Heart left ventricle (tissue), 16 donors: ENCODE results near the gene ZNF423. TPM values are rescaled to one million over a fixed set of nuclear protein-coding genes. Genes with fewer than 3 reads are reported as not detected.

Experiments used
- ATAC-seq, 4 donors: fragments of 200-7000 bp; cut with Tn5 transposase; one replicate each; pipeline ENCODE4 v1.9.1; 2020 to 2022; ENCODE audit warnings: moderate library complexity in 4 of 4, mild to moderate bottlenecking in 3 of 4, moderate number of reproducible peaks in 1 of 4
- DNase-seq, 5 donors: peaks; one replicate each; pipeline ENCODE4 v3.0.0-alpha.2; 2020
- H3K27ac ChIP-seq, 12 donors: fragments of 200-600 bp; sonication (generic) in 4 of 12; one replicate each; pipeline versions ENCODE4 v1.5.0 to v1.8.0; 2016 to 2022; ENCODE audit warnings: mild to moderate bottlenecking in 2 of 12
- H3K27me3 ChIP-seq, 9 donors: fragments of 200-600 bp; sonication (generic) in 2 of 9; one replicate each; pipeline versions ENCODE4 v1.5.1 to v1.8.0; 2016 to 2022; ENCODE audit warnings: mild to moderate bottlenecking in 3 of 9
- H3K36me3 ChIP-seq, 9 donors: fragments of 200-600 bp; sonication (generic) in 2 of 9; one replicate each; pipeline versions ENCODE4 v1.5.0 to v1.8.0; 2018 to 2022; ENCODE audit warnings: mild to moderate bottlenecking in 2 of 9
- H3K4me1 ChIP-seq, 12 donors: fragments of 200-600 bp; sonication (generic) in 4 of 12; one replicate each; pipeline versions ENCODE4 v1.5.0 to v1.8.0; 2016 to 2022; ENCODE audit warnings: mild to moderate bottlenecking in 3 of 12
- H3K4me3 ChIP-seq, 12 donors: fragments of 200-600 bp; sonication (generic) in 4 of 12; one replicate each; pipeline versions ENCODE4 v1.5.0 to v1.8.0; 2017 to 2022; ENCODE audit warnings: mild to moderate bottlenecking in 9 of 12, moderate library complexity in 4 of 12
- H3K9me3 ChIP-seq, 12 donors: fragments of 200-600 bp; sonication (generic) in 4 of 12; one replicate each; pipeline versions ENCODE4 v1.5.0 to v1.8.0; 2016 to 2022; ENCODE audit warnings: mild to moderate bottlenecking in 1 of 12
- POLR2A ChIP-seq, 2 donors: fragments of 450-650 bp; IDR thresholded peaks; one replicate each; pipeline ENCODE4 v1.6.1; 2017; ENCODE audit warnings: antibody characterized with exemption in 2 of 2, mild to moderate bottlenecking in 2 of 2, moderate library complexity in 2 of 2
- WGBS, 4 donors: extraction: QIAGEN DNeasy Blood & Tissue Kit in 2 of 4; methylation state at CpG; one replicate each; pipeline versions ENCODE4 v1.1.5 to v1.1.7; 2013 to 2018; 5-methylcytosine and 5-hydroxymethylcytosine counted together
- intact Hi-C, 10 donors: fragments of 100-400 bp; cut with DNase I; formaldehyde crosslinking; loops; one replicate each; pipeline versions ENCODE4 v1.11.1 to v1.14.2; 2022
- polyA plus RNA-seq, 2 donors: library from polyadenylated mRNA; stranded (reverse); fragments of 200-250 nt; gene quantifications; one replicate each; pipeline ENCODE4 v1.2.3, GENCODE V29; 2013
- total RNA-seq, 9 donors: library from RNA; depleted of rRNA in 2 of 9; stranded (reverse); fragments of >200 nt in 2 of 9; fragmentation: NEBNext Ultra II Directional in 3 of 9; extraction: Animal tissue kit (Norgen Biotek cat#: 25700) in 3 of 9; gene quantifications; one replicate each; pipeline versions ENCODE4 v1.1.0 to v1.2.4, GENCODE V29; 2016 to 2023
- TF ChIP-seq, protein P1 (sequence below), 12 donors: fragments of 200-600 bp; sonication (generic) in 4 of 12; IDR thresholded peaks; one replicate each; pipeline versions ENCODE4 v1.5.0 to v1.8.0; 2018 to 2022; ENCODE audit warnings: antibody characterized with exemption in 12 of 12, mild to moderate bottlenecking in 5 of 12
- donor health status: ischemic (EF 13 %, LVEDD 7.1; RV severe dilation, severe dysfunction).
- donor health status: healthy with polysubstance abuse.
- donor health status: DM: no; HTN: yes; CAD: no.
- donor health status: DM: no; HTN: no; CAD: no.
- donor health status: ischemic (EF 25% LVEDD 6.9; RV normal size, moderate dysfunction).
- donor health status: ischemic (EF 25% LVEDD 5.7; RV mildly dilated, moderate dysfunction).
- donor health status: healthy.
- donor health status: DM: yes; HTN: yes; CAD: no.
- donor health status: ischemic (EF 35%, LVEDD 5.7; RV mildly dilated, moderate dysfunction).
- donor health status: nonischemic (EF 11% LVEDD 7.7; RV severe dilation, severe dysfunction).
- donor health status: DM: yes; HTN: yes; CAD: no.
- donor health status: PGD.
- donor health status: ischemic (EF 29% LVEDD 5.4; RV normal size, mild dysfunction).
- donor health status: nonischemic (EF 23%, LVEDD 6.1; RV moderate dilation, normal function).

The ZNF423 gene
- total and polyA plus RNA-seq, 11 donors: 1.8 to 10.4 (median 5.7) TPM

DNA sequence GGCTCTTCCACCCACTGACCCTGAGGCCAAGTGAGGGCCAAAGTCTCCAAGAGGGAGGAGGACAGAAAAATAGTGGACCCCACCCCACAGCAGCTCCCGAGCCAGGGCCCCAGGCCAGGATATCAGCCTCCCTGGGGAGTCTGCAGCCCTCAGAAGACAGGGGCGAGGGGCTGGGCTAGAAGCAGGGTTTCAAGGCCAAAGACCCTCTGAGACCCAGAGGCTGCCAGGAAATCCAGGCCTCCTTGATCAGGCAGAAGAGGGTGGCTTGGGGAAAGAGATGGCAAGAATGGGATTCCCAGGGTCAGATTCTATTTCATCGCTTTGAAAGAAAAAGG is 156.1 kb downstream of the ZNF423 start:
- ATAC-seq: peak in 1 of 4 donors; percentile 2
- peaks cover 0 to 3% (median 0%) of the 10 kb centered on the region in 9 donors for H3K27me3 ChIP-seq
- DNase-seq: peak in 1 of 5 donors; percentile 37
- H3K4me3 ChIP-seq: peak overlapping the region in 1 of 12 donors; percentile 1
- no peaks in the 10 kb centered on the region for H3K36me3 ChIP-seq
- WGBS, 4 donors: 48 to 64% (median 61%) methylated on average over 3 of the region's 3 CpGs
- intact Hi-C loops: loop anchor here in 3 of 10 donors (5.0 kb wide), 2 partner anchors 103 to 157 kb away; partner anchors contain the start of gene ZNF423 (in 3 of the 3)
- peak overlapping the region in 11 of 12 donors; percentile 50 to 87 (median 68) for H3K27ac ChIP-seq
- TF ChIP-seq POLR2A (IDR thresholded peaks at IDR 0.05): no peak
- TF ChIP-seq, protein P1, sequence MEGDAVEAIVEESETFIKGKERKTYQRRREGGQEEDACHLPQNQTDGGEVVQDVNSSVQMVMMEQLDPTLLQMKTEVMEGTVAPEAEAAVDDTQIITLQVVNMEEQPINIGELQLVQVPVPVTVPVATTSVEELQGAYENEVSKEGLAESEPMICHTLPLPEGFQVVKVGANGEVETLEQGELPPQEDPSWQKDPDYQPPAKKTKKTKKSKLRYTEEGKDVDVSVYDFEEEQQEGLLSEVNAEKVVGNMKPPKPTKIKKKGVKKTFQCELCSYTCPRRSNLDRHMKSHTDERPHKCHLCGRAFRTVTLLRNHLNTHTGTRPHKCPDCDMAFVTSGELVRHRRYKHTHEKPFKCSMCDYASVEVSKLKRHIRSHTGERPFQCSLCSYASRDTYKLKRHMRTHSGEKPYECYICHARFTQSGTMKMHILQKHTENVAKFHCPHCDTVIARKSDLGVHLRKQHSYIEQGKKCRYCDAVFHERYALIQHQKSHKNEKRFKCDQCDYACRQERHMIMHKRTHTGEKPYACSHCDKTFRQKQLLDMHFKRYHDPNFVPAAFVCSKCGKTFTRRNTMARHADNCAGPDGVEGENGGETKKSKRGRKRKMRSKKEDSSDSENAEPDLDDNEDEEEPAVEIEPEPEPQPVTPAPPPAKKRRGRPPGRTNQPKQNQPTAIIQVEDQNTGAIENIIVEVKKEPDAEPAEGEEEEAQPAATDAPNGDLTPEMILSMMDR (IDR thresholded peaks at IDR 0.05): no peak
- H3K9me3 ChIP-seq: peaks cover 0 to 5% (median 0%) of the 10 kb centered on the region in 12 donors
- peaks cover 0 to 55% (median 33%) of the 10 kb centered on the region in 12 donors for H3K4me1 ChIP-seq

DNA sequence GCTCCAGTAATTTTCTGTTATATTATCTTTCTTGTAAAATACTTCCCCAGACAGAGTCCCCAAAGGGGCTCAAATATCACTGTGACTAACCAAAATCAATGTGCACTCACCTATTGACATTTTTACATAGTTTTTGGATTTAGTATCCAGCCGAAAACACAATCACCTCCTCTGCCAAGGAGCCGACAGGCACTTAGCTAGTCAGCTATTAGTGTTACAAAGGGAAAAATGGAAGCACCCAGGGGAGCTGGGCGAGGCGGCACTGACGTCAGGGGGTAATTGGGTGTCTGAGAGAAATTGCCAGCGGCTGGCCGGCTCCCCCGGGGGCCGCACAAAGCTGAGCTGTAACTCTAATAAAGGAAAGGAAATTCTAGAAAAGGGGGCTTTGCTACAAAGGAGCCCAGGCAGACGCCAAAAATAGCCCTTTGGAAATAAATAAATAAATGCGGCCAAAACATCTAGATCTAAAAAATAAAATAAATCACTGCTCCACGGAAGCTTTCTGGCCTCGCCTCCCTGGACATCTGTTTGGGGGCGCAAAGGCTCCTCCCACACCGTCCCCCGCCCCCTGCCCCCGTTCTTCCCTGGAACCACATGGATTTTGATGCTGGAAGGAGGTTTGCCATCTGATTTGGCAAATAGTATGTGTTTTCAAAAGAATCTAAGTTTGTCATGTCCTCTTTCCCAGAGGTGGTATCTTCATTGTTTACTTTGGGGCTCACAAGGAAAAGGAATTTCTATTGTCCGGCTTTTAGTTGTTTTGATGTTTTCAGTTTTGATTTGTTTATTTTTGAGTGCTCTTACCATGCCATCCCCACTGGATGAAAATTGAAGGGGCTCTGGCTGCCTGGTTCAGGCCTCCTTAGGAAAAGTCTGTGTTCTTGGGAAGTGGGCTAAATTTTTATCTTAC is 156.7 kb downstream of the ZNF423 start:
- intact Hi-C loops: loop anchor here in 2 of 10 donors (5.0 kb wide), 2 partner anchors 102 to 158 kb away; partner anchors contain the start of gene ZNF423 (in 1 of the 2)
- ATAC-seq: peak in 2 of 4 donors; percentile 48 to 69
- H3K4me1 ChIP-seq: peaks cover 0 to 55% (median 33%) of the 10 kb centered on the region in 12 donors

DNA sequence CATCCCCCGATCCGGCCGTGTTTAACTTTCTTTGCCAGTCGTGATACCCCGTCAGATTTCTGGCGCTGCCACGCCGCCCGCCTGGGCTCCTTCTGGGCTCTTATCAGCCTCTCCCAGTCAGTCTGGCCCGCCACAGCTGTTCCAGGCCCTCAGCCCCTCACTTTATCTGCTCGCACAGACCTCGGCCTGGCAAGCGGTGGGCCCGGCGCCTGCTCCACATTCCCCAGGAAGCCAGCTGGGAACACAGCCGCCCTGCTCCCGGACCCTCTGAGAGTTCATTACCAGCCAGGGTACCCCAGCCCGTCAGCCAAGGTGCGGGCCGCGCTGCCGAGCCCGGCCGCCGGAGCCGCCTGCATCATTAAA is 157.5 kb downstream of the ZNF423 start:
- no peaks in the 10 kb centered on the region for H3K36me3 ChIP-seq
- no peak for TF ChIP-seq POLR2A (IDR thresholded peaks at IDR 0.05)
- TF ChIP-seq, protein P1 (IDR thresholded peaks at IDR 0.05): no peak
- WGBS, 4 donors: 38 to 59% (median 49%) methylated on average over 26 of the region's 26 CpGs
- ATAC-seq: peak in 3 of 4 donors; percentile 19 to 61 (median 41)
- peak overlapping the region in 8 of 12 donors; percentile 15 to 41 (median 24) for H3K4me3 ChIP-seq
- H3K4me1 ChIP-seq: peaks cover 0 to 55% (median 33%) of the 10 kb centered on the region in 12 donors
- intact Hi-C loops: loop anchor here in 2 of 10 donors (5.0 kb wide), 2 partner anchors 101 to 159 kb away; partner anchors contain the start of gene ZNF423 (in 1 of the 2)
- peak in 4 of 5 donors; percentile 44 to 74 (median 63) for DNase-seq
- peaks cover 0 to 3% (median 0%) of the 10 kb centered on the region in 9 donors for H3K27me3 ChIP-seq
- peak overlapping the region in 11 of 12 donors; percentile 4 to 87 (median 68) for H3K27ac ChIP-seq
- no peaks in the 10 kb centered on the region for H3K9me3 ChIP-seq

More for the DNA sequence above, 156.7 kb downstream of the ZNF423 start:
- 40 to 50% (median 41%) methylated on average over 18 of the region's 18 CpGs for WGBS, 4 donors
- H3K9me3 ChIP-seq: no peaks in the 10 kb centered on the region
- H3K27me3 ChIP-seq: peaks cover 0 to 3% (median 0%) of the 10 kb centered on the region in 9 donors
- no peaks in the 10 kb centered on the region for H3K36me3 ChIP-seq
- peak overlapping the region in 11 of 12 donors; percentile 50 to 87 (median 68) for H3K27ac ChIP-seq
- H3K4me3 ChIP-seq: peak overlapping the region in 8 of 12 donors; percentile 15 to 41 (median 24)
- TF ChIP-seq, protein P1 (IDR thresholded peaks at IDR 0.05): no peak
- no peak for TF ChIP-seq POLR2A (IDR thresholded peaks at IDR 0.05)
- peak; percentile 63 to 80 (median 74) for DNase-seq
